GM23338 (cell line): ENCODE measurements around the gene OR1A1.

ENCODE experiments used
- CREB1 ChIP-seq: fragments of 250-450 bp; sonication (Bioruptor Pico); IDR thresholded peaks from 2 replicates; pipeline ENCODE4 v1.5.0; 2020; ENCODE audit warnings: low read depth, mild to moderate bottlenecking, moderate library complexity
- EZH2 ChIP-seq: fragments of 200-600 bp; sonication (generic); IDR thresholded peaks from one replicate; pipeline ENCODE4 v1.8.0; 2017; ENCODE audit warnings: antibody characterized with exemption, mild to moderate bottlenecking, low read depth; ENCODE audit not compliant: unreplicated experiment
- EZH2phosphoT487 ChIP-seq: fragments of 200-600 bp; sonication (generic); IDR thresholded peaks from one replicate; pipeline ENCODE4 v1.8.1; 2018; ENCODE audit warnings: antibody characterized with exemption; ENCODE audit not compliant: unreplicated experiment
- POLR2AphosphoS5 ChIP-seq: IDR thresholded peaks from 2 replicates; pipeline ENCODE4 v1.6.1; 2016; ENCODE audit warnings: antibody characterized with exemption, low read depth
- STAT1 ChIP-seq: IDR thresholded peaks from one replicate; pipeline ENCODE4 v1.6.1; 2016; ENCODE audit warnings: antibody characterized with exemption; ENCODE audit not compliant: unreplicated experiment
- TF ChIP-seq, protein P1 (sequence below), 2 experiments: fragments of 200-600 bp in 1 of 2; sonication (generic) in 1 of 2; conservative IDR thresholded peaks; 2 replicates each; pipeline versions ENCODE4 v1.5.1 to v1.6.1; 2016 to 2017; ENCODE audit warnings: antibody characterized with exemption in 2 of 2, low read depth in 2 of 2, mild to moderate bottlenecking in 2 of 2, moderate library complexity in 1 of 2

- no peak for TF ChIP-seq STAT1
- TF ChIP-seq POLR2AphosphoS5: no peak
- TF ChIP-seq, protein P1, sequence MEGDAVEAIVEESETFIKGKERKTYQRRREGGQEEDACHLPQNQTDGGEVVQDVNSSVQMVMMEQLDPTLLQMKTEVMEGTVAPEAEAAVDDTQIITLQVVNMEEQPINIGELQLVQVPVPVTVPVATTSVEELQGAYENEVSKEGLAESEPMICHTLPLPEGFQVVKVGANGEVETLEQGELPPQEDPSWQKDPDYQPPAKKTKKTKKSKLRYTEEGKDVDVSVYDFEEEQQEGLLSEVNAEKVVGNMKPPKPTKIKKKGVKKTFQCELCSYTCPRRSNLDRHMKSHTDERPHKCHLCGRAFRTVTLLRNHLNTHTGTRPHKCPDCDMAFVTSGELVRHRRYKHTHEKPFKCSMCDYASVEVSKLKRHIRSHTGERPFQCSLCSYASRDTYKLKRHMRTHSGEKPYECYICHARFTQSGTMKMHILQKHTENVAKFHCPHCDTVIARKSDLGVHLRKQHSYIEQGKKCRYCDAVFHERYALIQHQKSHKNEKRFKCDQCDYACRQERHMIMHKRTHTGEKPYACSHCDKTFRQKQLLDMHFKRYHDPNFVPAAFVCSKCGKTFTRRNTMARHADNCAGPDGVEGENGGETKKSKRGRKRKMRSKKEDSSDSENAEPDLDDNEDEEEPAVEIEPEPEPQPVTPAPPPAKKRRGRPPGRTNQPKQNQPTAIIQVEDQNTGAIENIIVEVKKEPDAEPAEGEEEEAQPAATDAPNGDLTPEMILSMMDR (conservative IDR thresholded peaks at IDR 0.05; ENCODE audit: low read depth in 2 of 2): no peak
- TF ChIP-seq EZH2: no peak
- no peak for TF ChIP-seq EZH2phosphoT487
- no peak for TF ChIP-seq CREB1 (CRISPR knock-in tag)
Measured at GRCh38 chr17:3213587-3213986, 6.1 kb downstream of the OR1A1 start.
